ENCODE measurements around the gene LIMCH1.
"Not testable (repeated sequence)": the region's sequence is repeated elsewhere in the genome, so short reads cannot be mapped to it uniquely, and the experiment has no call there.

DNA sequence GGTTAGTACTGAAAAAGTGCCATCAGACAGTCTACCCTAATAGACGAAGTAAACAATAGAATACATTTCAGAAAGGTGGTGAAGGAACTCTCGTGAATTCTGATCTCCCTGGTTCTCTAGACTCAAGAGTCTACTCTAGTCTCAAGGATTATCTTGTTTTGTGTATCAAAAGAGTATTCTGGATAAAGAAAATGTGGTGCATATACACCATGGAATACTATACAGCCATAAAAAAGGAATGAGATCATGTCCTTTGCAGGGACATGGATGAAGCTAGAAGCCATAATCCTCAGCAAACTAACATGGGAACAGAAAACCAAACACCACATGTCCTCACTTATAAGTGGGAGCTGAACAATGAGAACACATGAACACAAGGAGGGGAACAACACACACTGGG lies 173.7 kb downstream of the LIMCH1 start:
- not testable (repeated sequence) for TF ChIP-seq EP300, CTCF (IDR thresholded peaks at IDR 0.05)
